Skeletal muscle tissue (tissue), 4 donors: ENCODE measurements around the gene BICD1. TPM values are rescaled to one million over a fixed set of nuclear protein-coding genes. Genes with fewer than 3 reads are reported as not detected.

ENCODE experiments used
- H3K27ac ChIP-seq: one replicate; pipeline ENCODE4 v1.7.0; 2013; ENCODE audit warnings: mild to moderate bottlenecking, low read depth, low read length, inconsistent platforms
- H3K27me3 ChIP-seq, 3 donors: one replicate each; pipeline ENCODE4 v1.7.0; 2013; ENCODE audit warnings: low read length in 3 of 3; ENCODE audit not compliant: control insufficient read depth in 3 of 3, insufficient read depth in 3 of 3
- H3K36me3 ChIP-seq, 3 donors: one replicate each; pipeline ENCODE4 v1.7.0; 2013; ENCODE audit warnings: low read length in 3 of 3; ENCODE audit not compliant: control insufficient read depth in 3 of 3, insufficient read depth in 3 of 3
- H3K4me1 ChIP-seq, 3 donors: one replicate each; pipeline ENCODE4 v1.7.0; 2013; ENCODE audit warnings: low read length in 3 of 3, mild to moderate bottlenecking in 3 of 3; ENCODE audit not compliant: control insufficient read depth in 3 of 3, insufficient read depth in 3 of 3
- H3K4me3 ChIP-seq, 3 donors: one replicate each; pipeline ENCODE4 v1.7.0; 2013; ENCODE audit warnings: low read length in 3 of 3
- H3K9ac ChIP-seq, 3 donors: one replicate each; pipeline ENCODE4 v1.7.0; 2013; ENCODE audit warnings: low read length in 3 of 3, mild to moderate bottlenecking in 3 of 3, moderate library complexity in 2 of 3, low read depth in 1 of 3
- H3K9me3 ChIP-seq, 3 donors: one replicate each; pipeline ENCODE4 v1.7.0; 2013; ENCODE audit warnings: low read length in 3 of 3; ENCODE audit not compliant: control insufficient read depth in 3 of 3
- total RNA-seq: library from RNA; depleted of rRNA; stranded (reverse); fragments of >200 nt; gene quantifications from one replicate; pipeline ENCODE4 v1.2.3, GENCODE V29; 2014
- donor health status: Osteomylitis.

The BICD1 gene
- total RNA-seq, 1 donor from 2014 or later, result 7.8 TPM

- no peaks in the 10 kb centered on the region for H3K36me3 ChIP-seq
- no peak overlapping the region for H3K9ac ChIP-seq
- no peaks in the 10 kb centered on the region for H3K9me3 ChIP-seq
- H3K27ac ChIP-seq, result no peak overlapping the region
- H3K4me1 ChIP-seq, result no peaks in the 10 kb centered on the region
- no peak overlapping the region for H3K4me3 ChIP-seq
- no peaks in the 10 kb centered on the region for H3K27me3 ChIP-seq
Observed at GRCh38 chr12:32076941-32077340, 29.7 kb upstream of the BICD1 start.

DNA sequence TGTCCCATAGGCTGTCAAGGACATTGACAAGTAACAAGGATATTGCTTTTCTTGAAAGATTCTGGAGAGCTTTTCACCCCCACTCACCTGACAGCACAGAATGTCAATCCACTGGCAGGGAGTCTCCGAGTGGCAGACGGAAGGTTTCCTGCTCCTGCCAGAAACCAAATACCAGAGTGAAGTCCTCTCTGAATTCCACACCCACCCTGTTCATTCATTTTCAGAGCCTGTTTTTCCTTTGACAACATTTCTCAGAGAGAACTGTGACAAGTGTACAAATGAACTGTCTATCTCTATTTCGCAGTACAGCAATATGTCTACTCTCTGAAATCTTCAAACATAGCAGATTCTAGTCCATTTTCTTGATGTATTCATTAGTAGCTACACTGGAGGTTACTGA lies 26.2 kb upstream of the BICD1 start:
- no peaks in the 10 kb centered on the region for H3K4me1 ChIP-seq
- no peaks in the 10 kb centered on the region for H3K27me3 ChIP-seq
- no peak overlapping the region for H3K9ac ChIP-seq
- H3K9me3 ChIP-seq, result no peaks in the 10 kb centered on the region
- no peak overlapping the region for H3K27ac ChIP-seq
- H3K4me3 ChIP-seq, result no peak overlapping the region
- no peaks in the 10 kb centered on the region for H3K36me3 ChIP-seq

DNA sequence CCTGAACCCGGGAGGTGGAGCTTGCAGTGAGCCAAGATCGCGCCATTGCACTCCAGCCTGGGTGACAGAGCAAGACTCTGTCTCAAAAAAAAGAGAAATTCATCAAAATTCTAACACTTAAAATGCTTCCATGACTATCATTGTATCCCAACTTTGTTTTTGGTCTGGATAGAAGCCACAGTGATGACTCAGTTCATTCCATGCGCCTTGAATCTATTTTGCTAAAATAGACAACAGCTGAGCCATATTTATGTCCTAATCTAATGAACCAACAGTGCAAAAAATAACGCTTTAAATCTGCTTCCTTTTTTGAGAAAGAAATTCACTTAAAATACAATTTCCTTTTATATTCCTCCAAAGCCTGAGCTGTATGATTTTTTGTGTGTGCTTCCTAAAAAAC lies 23.2 kb upstream of the BICD1 start:
- no peak overlapping the region for H3K9ac ChIP-seq
- H3K36me3 ChIP-seq, result no peaks in the 10 kb centered on the region
- H3K27me3 ChIP-seq, result no peaks in the 10 kb centered on the region
- H3K4me1 ChIP-seq, result no peaks in the 10 kb centered on the region
- H3K9me3 ChIP-seq, result no peaks in the 10 kb centered on the region
- H3K27ac ChIP-seq, result no peak overlapping the region
- no peak overlapping the region for H3K4me3 ChIP-seq

- Histone ChIP-seq H3K9me3 (no peaks in the 10 kb centered on the region), H3K27ac (no peak overlapping the region), H3K27me3 (no peaks in the 10 kb centered on the region), H3K4me1 (no peaks in the 10 kb centered on the region), H3K36me3 (no peaks in the 10 kb centered on the region), H3K9ac (no peak overlapping the region), H3K4me3 (no peak overlapping the region)
Observed at GRCh38 chr12:32084017-32084688, 22.5 kb upstream of the BICD1 start.

DNA sequence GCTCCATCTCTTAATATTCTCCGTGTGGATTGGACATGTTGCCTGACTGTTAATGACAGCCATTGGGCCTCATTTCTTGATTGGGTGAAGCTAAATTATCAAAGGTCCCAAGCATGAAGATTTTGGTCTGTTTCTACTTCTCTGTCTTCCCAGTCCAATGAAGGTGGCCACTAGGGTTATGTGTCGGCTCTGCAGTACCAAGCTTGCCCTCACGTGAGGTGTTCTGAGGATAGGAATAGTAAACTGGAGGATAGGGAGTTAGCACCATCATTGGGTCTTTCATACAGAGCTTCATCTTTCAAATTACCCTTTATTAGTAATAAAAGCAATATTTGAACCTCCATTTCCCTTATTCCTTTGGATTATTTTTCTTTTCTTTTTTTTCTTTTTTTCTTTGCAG lies 21.9 kb upstream of the BICD1 start:
- Histone ChIP-seq H3K9me3 (no peaks in the 10 kb centered on the region), H3K4me1 (no peaks in the 10 kb centered on the region), H3K27me3 (no peaks in the 10 kb centered on the region), H3K4me3 (no peak overlapping the region), H3K36me3 (no peaks in the 10 kb centered on the region), H3K27ac (no peak overlapping the region), H3K9ac (no peak overlapping the region)

GRCh38 chr12:32087306-32087705 lies 19.3 kb upstream of the BICD1 start:
- H3K9me3 ChIP-seq, result no peaks in the 10 kb centered on the region
- no peaks in the 10 kb centered on the region for H3K36me3 ChIP-seq
- H3K27ac ChIP-seq, result no peak overlapping the region
- no peak overlapping the region for H3K9ac ChIP-seq
- no peaks in the 10 kb centered on the region for H3K4me1 ChIP-seq
- no peak overlapping the region for H3K4me3 ChIP-seq
- H3K27me3 ChIP-seq, result no peaks in the 10 kb centered on the region

- no peaks in the 10 kb centered on the region for H3K4me1 ChIP-seq
- H3K4me3 ChIP-seq, result no peak overlapping the region
- no peaks in the 10 kb centered on the region for H3K36me3 ChIP-seq
- no peaks in the 10 kb centered on the region for H3K9me3 ChIP-seq
- no peaks in the 10 kb centered on the region for H3K27me3 ChIP-seq
- H3K27ac ChIP-seq, result no peak overlapping the region
- H3K9ac ChIP-seq, result no peak overlapping the region
Observed at GRCh38 chr12:32089156-32089555, 17.5 kb upstream of the BICD1 start.

- no peaks in the 10 kb centered on the region for H3K9me3 ChIP-seq
- H3K4me1 ChIP-seq, result no peaks in the 10 kb centered on the region
- H3K9ac ChIP-seq, result no peak overlapping the region
- no peaks in the 10 kb centered on the region for H3K27me3 ChIP-seq
- H3K4me3 ChIP-seq, result no peak overlapping the region
- H3K27ac ChIP-seq, result no peak overlapping the region
- no peaks in the 10 kb centered on the region for H3K36me3 ChIP-seq
Observed at GRCh38 chr12:32089586-32089985, 17.1 kb upstream of the BICD1 start.

- Histone ChIP-seq H3K4me1 (no peaks in the 10 kb centered on the region), H3K36me3 (no peaks in the 10 kb centered on the region), H3K9me3 (no peaks in the 10 kb centered on the region), H3K27me3 (no peaks in the 10 kb centered on the region), H3K27ac (no peak overlapping the region), H3K9ac (no peak overlapping the region), H3K4me3 (no peak overlapping the region)
Observed at GRCh38 chr12:32091696-32092095, 15.0 kb upstream of the BICD1 start.

DNA sequence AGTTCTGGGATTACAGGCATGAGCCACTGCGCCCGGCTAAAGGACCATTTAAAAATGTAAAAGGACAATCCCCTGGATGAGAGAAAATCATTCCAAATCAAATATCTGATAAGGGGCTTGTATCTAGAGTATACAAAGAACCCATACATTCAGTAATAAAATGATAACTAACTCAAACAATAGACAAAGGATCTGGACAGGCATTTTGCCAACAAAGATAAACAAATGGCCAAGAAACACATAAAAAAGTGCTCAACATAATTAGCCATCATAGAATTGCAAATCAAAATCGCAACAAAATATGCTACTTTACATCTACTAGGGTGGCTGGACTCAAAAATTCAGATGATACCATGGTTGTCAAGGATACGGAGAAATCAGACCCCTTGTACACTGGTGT lies 8.5 kb upstream of the BICD1 start:
- H3K9me3 ChIP-seq, result no peaks in the 10 kb centered on the region
- H3K9ac ChIP-seq, result no peak overlapping the region
- no peaks in the 10 kb centered on the region for H3K36me3 ChIP-seq
- no peak overlapping the region for H3K4me3 ChIP-seq
- no peaks in the 10 kb centered on the region for H3K4me1 ChIP-seq
- H3K27ac ChIP-seq, result no peak overlapping the region
- H3K27me3 ChIP-seq, result peaks cover 0 to 2% (median 0%) of the 10 kb centered on the region in 3 donors
